C4-2B (cell line): Measurements from ENCODE around the gene OR52E8.

Source experiments
- CTCF ChIP-seq: fragments of 450-650 bp; conservative IDR thresholded peaks from 2 replicates; pipeline ENCODE4 v1.5.1; 2017; ENCODE audit warnings: mild to moderate bottlenecking
- ZFX ChIP-seq: fragments of 450-650 bp; IDR thresholded peaks from 2 replicates; pipeline ENCODE4 v1.6.1; 2017

DNA sequence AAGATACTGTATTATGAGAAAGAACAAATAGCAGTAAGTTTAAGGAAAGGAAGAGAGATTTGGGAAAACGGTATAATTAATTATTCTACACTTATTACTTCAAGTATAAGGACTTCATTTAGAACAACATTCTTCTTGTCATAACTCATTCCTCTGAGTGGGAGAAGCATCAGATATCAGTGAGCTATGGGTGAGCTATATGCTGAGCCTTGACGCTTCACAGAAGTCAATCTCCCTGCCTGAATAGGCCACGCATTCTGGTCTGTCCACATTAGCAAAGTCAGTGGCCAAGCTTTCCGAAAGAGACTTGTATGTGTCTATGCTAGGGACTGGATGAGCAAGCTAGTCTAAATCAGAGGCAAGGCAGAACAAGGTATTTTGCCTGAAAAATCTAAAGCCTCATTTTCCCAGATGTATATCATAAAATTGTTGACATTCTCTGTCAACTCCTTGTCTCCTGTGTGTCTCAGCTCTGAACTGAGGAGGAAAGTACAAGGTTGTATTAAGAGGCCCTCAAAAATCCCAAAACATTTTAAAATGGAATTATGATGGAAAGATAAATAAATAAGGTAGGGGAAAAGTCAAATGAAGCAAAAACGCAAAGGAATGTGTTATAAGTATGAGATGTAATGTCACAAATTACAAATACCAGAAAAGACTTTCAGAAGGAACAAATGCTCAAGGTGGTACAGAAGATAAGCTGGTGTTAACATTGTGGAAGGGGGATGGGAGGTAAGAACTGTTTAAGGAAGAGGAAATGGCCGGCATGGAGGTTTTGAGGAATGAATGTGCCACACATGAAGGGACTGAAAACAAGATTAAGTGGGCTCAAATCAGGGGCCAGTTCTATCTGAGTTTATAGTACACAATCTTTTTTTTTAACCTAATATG is 47.3 kb downstream of the OR52E8 start:
- TF ChIP-seq CTCF: no peak
- no peak for TF ChIP-seq ZFX
